ENCODE results near the gene SYNE4. TPM values are rescaled to one million over a fixed set of nuclear protein-coding genes. Genes with fewer than 3 reads are reported as not detected.

SYNE4 gene
- polyA plus RNA-seq, 1 experiment = 0.07 TPM

DNA sequence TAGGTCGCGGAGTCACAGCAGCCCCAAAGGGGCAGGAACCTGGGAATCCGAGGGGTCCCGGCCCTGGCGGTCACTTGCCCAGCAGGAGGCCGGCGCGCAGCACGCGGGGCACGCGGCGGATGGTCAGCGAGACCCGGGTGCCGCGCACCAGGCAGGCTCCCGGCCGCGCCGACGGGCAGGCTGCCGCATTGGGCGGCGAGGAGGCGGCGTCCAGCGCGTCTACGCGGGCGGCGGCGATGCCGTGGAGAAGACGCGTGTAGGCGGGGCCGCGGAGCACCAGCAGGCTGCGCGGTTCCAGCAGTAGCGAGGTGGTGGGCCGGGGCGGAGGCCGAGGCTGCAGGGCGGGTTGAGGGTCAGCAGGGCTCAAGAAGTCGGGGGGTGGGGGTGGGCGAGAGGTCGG lies 607 bp upstream of the SYNE4 start:
- POLR2A ChIA-PET = interaction anchor here (0.6 kb wide), 1 partner anchor 32 kb away, joined by 4 read pairs; no protein-coding TSS in a partner anchor

DNA sequence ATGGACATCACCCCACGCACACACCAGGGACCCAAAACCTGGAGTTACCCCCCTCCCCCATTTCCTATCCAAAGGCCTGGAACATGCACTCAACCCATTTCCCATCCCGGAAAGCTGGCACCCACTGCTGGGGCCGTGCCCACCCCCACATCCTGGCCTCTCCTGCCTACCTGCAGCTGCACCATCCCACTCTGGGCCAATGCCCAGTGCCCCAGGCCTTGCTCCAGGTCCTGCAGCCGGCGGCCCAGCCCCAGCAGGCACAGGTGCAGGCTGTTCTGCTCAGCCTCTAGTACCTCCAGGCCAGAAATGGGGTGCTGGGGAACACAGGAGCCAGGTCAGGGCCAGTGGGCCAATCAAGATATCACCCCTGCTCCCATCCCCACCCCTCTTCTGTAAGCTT lies 1.7 kb downstream of the SYNE4 start:
- TF ChIP-seq, protein P1, sequence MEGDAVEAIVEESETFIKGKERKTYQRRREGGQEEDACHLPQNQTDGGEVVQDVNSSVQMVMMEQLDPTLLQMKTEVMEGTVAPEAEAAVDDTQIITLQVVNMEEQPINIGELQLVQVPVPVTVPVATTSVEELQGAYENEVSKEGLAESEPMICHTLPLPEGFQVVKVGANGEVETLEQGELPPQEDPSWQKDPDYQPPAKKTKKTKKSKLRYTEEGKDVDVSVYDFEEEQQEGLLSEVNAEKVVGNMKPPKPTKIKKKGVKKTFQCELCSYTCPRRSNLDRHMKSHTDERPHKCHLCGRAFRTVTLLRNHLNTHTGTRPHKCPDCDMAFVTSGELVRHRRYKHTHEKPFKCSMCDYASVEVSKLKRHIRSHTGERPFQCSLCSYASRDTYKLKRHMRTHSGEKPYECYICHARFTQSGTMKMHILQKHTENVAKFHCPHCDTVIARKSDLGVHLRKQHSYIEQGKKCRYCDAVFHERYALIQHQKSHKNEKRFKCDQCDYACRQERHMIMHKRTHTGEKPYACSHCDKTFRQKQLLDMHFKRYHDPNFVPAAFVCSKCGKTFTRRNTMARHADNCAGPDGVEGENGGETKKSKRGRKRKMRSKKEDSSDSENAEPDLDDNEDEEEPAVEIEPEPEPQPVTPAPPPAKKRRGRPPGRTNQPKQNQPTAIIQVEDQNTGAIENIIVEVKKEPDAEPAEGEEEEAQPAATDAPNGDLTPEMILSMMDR (IDR thresholded peaks at IDR 0.05; ENCODE audit: low read depth, low read length) = no peak
- no peaks in the 10 kb centered on the region for H3K27me3 ChIP-seq (ENCODE audit: control insufficient read depth, insufficient read depth, low read length)
- POLR2A ChIA-PET = no interaction called here
- H3K4me3 ChIP-seq (ENCODE audit: low read depth, low read length) = no peak overlapping the region
- no peak overlapping the region for H3K27ac ChIP-seq (ENCODE audit: low read depth, low read length)
- CTCF ChIA-PET = no interaction called here
- H3K9me3 ChIP-seq (ENCODE audit: control insufficient read depth, insufficient read depth, low read length) = no peaks in the 10 kb centered on the region
- no peak for DNase-seq (ENCODE audit: low read depth, low spot score)

More for the DNA sequence above, 607 bp upstream of the SYNE4 start:
- CTCF ChIA-PET = no interaction called here
- DNase-seq (ENCODE audit: low read depth, low spot score) = peak; percentile 13
- Histone ChIP-seq H3K9me3 (ENCODE audit: control insufficient read depth, insufficient read depth, low read length) (no peaks in the 10 kb centered on the region), H3K27me3 (ENCODE audit: control insufficient read depth, insufficient read depth, low read length) (no peaks in the 10 kb centered on the region), H3K27ac (ENCODE audit: low read depth, low read length) (no peak overlapping the region), H3K4me3 (ENCODE audit: low read depth, low read length) (peak overlapping the region; percentile 50)
- TF ChIP-seq, protein P1 (IDR thresholded peaks at IDR 0.05; ENCODE audit: low read depth, low read length) = no peak

DNA sequence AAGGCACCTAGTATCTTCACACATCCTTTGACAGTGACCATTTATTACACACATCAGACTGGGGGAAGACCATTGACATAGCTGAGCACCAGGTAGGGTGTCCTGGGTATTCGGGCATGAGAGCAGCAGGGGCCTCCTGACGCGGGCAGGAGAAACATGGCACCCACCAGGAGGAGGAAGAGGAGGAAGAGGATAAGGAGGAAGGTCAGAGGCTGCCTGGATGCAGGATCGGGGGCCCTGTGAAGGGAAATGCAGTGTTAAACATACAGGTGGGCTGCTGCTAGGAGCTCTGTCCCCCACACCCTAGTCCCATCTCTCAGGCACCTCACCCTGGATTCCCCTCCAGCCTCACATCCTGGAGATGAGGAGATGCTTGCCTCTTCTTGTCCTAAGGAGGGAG lies 5.3 kb downstream of the SYNE4 start:
- POLR2A ChIA-PET = interaction anchor here (0.8 kb wide), 1 partner anchor 11 kb away, joined by 3 read pairs; the partner anchor contains the start of gene ALKBH6
- H3K9me3 ChIP-seq (ENCODE audit: control insufficient read depth, insufficient read depth, low read length) = no peaks in the 10 kb centered on the region
- H3K27me3 ChIP-seq (ENCODE audit: control insufficient read depth, insufficient read depth, low read length) = no peaks in the 10 kb centered on the region
- H3K27ac ChIP-seq (ENCODE audit: low read depth, low read length) = no peak overlapping the region
- H3K4me3 ChIP-seq (ENCODE audit: low read depth, low read length) = no peak overlapping the region
- CTCF ChIA-PET = no interaction called here
- no peak for DNase-seq (ENCODE audit: low read depth, low spot score)
- TF ChIP-seq, protein P1 (IDR thresholded peaks at IDR 0.05; ENCODE audit: low read depth, low read length) = no peak

DNA sequence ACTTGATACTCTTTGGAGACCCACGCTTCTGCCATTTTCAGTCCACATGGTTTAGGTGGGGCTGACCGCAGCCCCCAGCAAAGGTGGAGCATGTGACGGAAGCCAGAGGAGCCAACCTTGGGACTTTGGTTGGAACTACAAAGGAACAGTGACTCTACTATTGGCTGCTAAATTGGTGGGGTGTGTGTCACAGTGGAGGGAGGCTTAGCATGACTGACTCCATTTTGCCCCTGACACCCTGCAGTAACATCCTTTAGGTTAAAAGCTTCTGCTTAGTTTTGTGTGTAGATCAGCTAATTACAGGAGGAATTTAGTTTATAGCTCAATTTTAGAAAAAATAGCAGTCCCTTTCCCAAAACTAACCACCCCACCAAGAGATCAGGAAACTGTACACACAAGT lies 7.0 kb downstream of the SYNE4 start:
- Histone ChIP-seq H3K27ac (ENCODE audit: low read depth, low read length) (no peak overlapping the region), H3K27me3 (ENCODE audit: control insufficient read depth, insufficient read depth, low read length) (no peaks in the 10 kb centered on the region), H3K9me3 (ENCODE audit: control insufficient read depth, insufficient read depth, low read length) (no peaks in the 10 kb centered on the region), H3K4me3 (ENCODE audit: low read depth, low read length) (no peak overlapping the region)
- no peak for DNase-seq (ENCODE audit: low read depth, low spot score)
- CTCF ChIA-PET = no interaction called here
- POLR2A ChIA-PET = no interaction called here
- TF ChIP-seq, protein P1 (IDR thresholded peaks at IDR 0.05; ENCODE audit: low read depth, low read length) = no peak

DNA sequence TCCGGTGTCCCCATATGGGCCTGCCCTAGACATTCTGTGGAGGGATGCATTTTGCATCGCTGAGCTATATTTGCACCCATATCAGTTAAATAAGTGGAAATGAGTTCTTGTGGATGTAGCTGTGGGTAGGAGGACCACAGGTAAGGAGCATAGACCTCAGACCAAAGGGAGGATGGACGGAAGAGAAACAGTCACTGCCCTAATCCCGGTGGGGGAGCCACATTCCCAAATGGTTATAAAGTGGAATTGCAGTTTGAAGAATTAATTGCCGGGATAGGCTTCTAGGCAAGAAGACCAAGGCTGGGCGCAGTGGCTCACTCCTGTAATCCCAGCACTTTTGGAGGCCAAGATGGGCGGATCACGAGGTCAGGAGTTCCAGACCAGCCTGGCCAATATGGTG lies 11.8 kb downstream of the SYNE4 start:
- peaks cover 6% of the 10 kb centered on the region; the same call in 1 of the 2 replicates for H3K9me3 ChIP-seq (ENCODE audit: control insufficient read depth, insufficient read depth, low read length)
- DNase-seq (ENCODE audit: low read depth, low spot score) = no peak
- H3K27me3 ChIP-seq (ENCODE audit: control insufficient read depth, insufficient read depth, low read length) = peaks cover 3% of the 10 kb centered on the region
- no peak overlapping the region for H3K4me3 ChIP-seq (ENCODE audit: low read depth, low read length)
- TF ChIP-seq, protein P1 (IDR thresholded peaks at IDR 0.05; ENCODE audit: low read depth, low read length) = no peak
- POLR2A ChIA-PET = interaction anchor here (0.5 kb wide), 1 partner anchor 45 kb away, joined by 3 read pairs; no protein-coding TSS in a partner anchor
- CTCF ChIA-PET = interaction anchor here (0.5 kb wide), 1 partner anchor 157 kb away, joined by 4 read pairs; no protein-coding TSS in a partner anchor
- no peak overlapping the region for H3K27ac ChIP-seq (ENCODE audit: low read depth, low read length)

Measured in AG04450 (cell line).